ENCODE results near the gene MRPL44. TPM values are rescaled to one million over a fixed set of nuclear protein-coding genes. Genes with fewer than 3 reads are reported as not detected.

MRPL44 gene
- total RNA-seq, 4 donors from 2014 or later: 16.2 to 29.9 (median 24.3) TPM

DNA sequence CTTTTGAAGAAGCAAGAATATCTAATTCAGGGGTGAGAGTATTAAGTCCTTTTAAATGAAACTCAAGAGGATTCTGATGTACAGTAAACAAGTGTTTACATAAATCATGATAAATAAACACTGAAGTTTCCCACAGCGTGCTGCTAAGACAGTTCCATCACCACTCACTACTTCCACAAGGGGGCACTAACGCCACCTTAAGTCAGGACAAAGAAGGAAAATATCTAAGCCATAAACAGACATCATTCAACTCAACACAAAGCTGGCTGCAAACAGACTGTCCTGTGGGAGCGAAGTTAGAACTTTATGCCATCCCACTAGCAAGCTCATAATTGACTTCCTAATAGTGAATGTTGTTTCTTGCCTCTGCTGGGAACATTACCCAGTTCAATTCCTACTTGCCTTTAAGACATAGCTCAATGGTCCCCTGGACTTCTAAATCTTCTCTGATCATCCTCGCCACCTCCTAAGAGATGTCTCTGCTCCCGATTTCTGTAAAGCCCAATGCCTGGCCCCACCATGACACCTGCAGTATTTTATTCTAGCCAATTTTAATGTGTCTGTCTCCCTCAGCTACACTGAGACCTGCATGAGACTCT lies 36.5 kb downstream of the MRPL44 start:
- Histone ChIP-seq H3K27me3 (no peaks in the 10 kb centered on the region), H3K36me3 (no peaks in the 10 kb centered on the region), H3K4me3 (no peak overlapping the region), H3K27ac (no peak overlapping the region), H3K4me1 (no peaks in the 10 kb centered on the region), H3K9me3 (no peaks in the 10 kb centered on the region)
- no peak for TF ChIP-seq EP300 (IDR thresholded peaks at IDR 0.05)
- TF ChIP-seq, protein P1, sequence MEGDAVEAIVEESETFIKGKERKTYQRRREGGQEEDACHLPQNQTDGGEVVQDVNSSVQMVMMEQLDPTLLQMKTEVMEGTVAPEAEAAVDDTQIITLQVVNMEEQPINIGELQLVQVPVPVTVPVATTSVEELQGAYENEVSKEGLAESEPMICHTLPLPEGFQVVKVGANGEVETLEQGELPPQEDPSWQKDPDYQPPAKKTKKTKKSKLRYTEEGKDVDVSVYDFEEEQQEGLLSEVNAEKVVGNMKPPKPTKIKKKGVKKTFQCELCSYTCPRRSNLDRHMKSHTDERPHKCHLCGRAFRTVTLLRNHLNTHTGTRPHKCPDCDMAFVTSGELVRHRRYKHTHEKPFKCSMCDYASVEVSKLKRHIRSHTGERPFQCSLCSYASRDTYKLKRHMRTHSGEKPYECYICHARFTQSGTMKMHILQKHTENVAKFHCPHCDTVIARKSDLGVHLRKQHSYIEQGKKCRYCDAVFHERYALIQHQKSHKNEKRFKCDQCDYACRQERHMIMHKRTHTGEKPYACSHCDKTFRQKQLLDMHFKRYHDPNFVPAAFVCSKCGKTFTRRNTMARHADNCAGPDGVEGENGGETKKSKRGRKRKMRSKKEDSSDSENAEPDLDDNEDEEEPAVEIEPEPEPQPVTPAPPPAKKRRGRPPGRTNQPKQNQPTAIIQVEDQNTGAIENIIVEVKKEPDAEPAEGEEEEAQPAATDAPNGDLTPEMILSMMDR (IDR thresholded peaks at IDR 0.05): peak; percentile 46 to 69
- 30% methylated on average over 5 of the region's 5 CpGs for WGBS
- DNase-seq (ENCODE audit: low spot score in 2 of 2): no peak

DNA sequence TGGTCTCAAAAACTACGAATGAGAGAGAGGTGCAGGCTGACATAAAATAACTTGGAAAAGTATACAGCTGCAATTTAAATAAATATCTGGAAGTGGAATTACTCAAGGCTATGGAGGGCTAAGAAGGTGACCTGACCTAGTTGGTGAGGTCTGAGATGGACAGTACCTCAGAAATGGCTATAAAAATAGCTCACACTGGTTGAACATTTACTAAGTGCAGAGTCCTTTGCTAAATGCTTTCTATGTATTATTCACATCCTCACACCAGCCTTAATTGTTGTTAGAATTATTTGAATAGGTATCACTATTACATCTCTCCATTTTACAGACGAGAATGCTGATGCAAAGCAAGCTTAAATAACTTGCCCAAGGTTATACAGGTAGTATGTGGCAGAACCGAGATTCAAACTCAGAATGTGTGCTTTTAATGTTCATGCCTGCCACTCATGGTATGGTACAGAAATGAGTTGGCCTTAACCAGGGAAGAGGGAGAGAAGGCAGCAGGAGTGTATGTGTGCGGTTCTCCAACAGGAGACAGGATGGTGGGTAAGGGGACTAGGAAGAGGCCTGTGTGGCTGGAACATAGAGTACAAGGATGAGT lies 37.4 kb downstream of the MRPL44 start:
- Histone ChIP-seq H3K27ac (no peak overlapping the region), H3K4me1 (no peaks in the 10 kb centered on the region), H3K9me3 (no peaks in the 10 kb centered on the region), H3K4me3 (no peak overlapping the region), H3K27me3 (no peaks in the 10 kb centered on the region), H3K36me3 (no peaks in the 10 kb centered on the region)
- DNase-seq (ENCODE audit: low spot score in 2 of 2): no peak
- TF ChIP-seq POLR2AphosphoS5 (IDR thresholded peaks at IDR 0.05): no peak
- TF ChIP-seq, protein P1 (IDR thresholded peaks at IDR 0.05): no peak
- WGBS: 88% methylated on average over 4 of the region's 4 CpGs

DNA sequence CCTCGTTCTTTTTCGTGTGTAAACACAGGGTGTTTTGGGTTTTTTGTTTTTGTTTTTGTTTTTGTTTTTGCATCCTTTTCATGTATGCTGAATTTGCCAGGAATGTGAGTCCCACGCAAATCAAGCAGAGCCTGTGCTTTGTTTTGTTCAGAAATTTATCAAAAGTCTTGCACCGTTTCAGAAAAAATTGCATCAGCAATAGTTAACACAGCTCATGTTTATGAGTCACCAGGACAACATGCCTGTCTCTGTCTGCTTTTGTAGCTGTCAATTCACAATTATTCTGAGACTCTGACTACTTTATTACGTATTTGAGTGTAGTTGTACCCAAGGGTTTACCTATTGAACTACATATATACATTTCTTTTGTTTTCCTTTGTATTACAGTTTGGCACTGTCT lies 38.3 kb downstream of the MRPL44 start:
- no peak for TF ChIP-seq POLR2AphosphoS5 (IDR thresholded peaks at IDR 0.05)
- TF ChIP-seq POLR2A (IDR thresholded peaks at IDR 0.05): no peak
- TF ChIP-seq, protein P1 (IDR thresholded peaks at IDR 0.05): no peak
- TF ChIP-seq EP300 (IDR thresholded peaks at IDR 0.05): no peak
- no peaks in the 10 kb centered on the region for H3K27me3 ChIP-seq
- no peaks in the 10 kb centered on the region for H3K9me3 ChIP-seq
- H3K36me3 ChIP-seq: no peaks in the 10 kb centered on the region
- WGBS: 88% methylated on average over 5 of the region's 5 CpGs
- DNase-seq (ENCODE audit: low spot score in 2 of 2): no peak
- H3K4me1 ChIP-seq: no peaks in the 10 kb centered on the region
- H3K27ac ChIP-seq: no peak overlapping the region
- no peak overlapping the region for H3K4me3 ChIP-seq

DNA sequence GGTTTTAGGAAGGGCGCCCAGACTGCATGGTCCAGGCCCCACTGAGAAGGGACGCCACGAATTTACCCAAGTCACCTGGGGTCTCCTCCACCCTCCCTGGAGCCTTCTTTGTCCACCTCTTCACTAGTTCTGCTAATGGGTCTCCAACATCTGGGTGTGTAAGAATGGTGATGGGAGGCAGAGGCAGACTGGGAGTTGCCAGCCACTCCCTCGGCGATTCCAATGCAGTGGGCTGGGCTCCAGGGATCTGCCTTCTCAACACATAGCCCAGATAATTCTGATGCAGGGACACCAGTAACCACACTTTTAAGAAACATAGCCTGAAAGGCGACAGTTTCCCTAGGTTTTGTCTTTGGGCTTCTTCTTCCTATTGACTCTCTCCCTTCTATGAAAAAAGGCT lies 39.1 kb downstream of the MRPL44 start:
- Histone ChIP-seq H3K4me3 (no peak overlapping the region), H3K27me3 (no peaks in the 10 kb centered on the region), H3K36me3 (no peaks in the 10 kb centered on the region), H3K9me3 (no peaks in the 10 kb centered on the region), H3K4me1 (no peaks in the 10 kb centered on the region), H3K27ac (no peak overlapping the region)
- TF ChIP-seq POLR2AphosphoS5 (IDR thresholded peaks at IDR 0.05) (no peak), POLR2A (IDR thresholded peaks at IDR 0.05) (no peak), EP300 (IDR thresholded peaks at IDR 0.05) (no peak)
- TF ChIP-seq, protein P1 (IDR thresholded peaks at IDR 0.05): no peak
- WGBS: 92% methylated on average over 6 of the region's 6 CpGs
- DNase-seq (ENCODE audit: low spot score in 2 of 2): no peak

DNA sequence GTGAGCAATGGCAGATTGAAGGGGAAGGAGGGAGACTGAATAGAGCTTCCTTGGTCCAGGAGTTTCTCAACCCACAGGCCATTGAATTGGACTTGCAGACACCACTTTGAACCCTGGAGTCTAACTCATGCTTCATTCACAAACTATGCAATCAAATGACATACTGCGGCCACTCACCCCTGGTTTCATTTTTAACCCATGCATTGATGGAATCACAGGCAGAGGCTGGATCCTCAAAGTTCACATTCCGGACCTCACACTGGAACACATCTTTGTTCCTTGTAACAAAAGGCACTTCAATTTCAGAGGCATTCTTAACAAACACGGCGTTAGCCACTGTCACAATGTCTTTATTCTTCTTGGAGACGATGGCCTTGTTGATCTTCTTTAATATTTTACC lies 40.7 kb downstream of the MRPL44 start:
- no peak for DNase-seq (ENCODE audit: low spot score in 2 of 2)
- Histone ChIP-seq H3K4me3 (no peak overlapping the region), H3K36me3 (no peaks in the 10 kb centered on the region), H3K27me3 (no peaks in the 10 kb centered on the region), H3K27ac (no peak overlapping the region), H3K9me3 (no peaks in the 10 kb centered on the region), H3K4me1 (no peaks in the 10 kb centered on the region)
- WGBS: 84% methylated on average over 5 of the region's 5 CpGs
- TF ChIP-seq POLR2A (IDR thresholded peaks at IDR 0.05) (no peak), POLR2AphosphoS5 (IDR thresholded peaks at IDR 0.05) (no peak), EP300 (IDR thresholded peaks at IDR 0.05) (no peak)
- TF ChIP-seq, protein P1 (IDR thresholded peaks at IDR 0.05): no peak
